Stimulated activated CD8-positive, alpha-beta memory T cell treated with anti-CD3 and anti-CD28 coated beads, Interleukin-4, amount 100 ng/mL, for 1 hour (primary cell): ENCODE data around the gene HINFP.

Source experiments
- DNase-seq, 2 donors: peaks; one replicate each; pipeline ENCODE4 v3.0.0-alpha.2; 2020; ENCODE audit warnings: low read depth in 2 of 2, low spot score in 1 of 2

The HINFP gene, protein sequence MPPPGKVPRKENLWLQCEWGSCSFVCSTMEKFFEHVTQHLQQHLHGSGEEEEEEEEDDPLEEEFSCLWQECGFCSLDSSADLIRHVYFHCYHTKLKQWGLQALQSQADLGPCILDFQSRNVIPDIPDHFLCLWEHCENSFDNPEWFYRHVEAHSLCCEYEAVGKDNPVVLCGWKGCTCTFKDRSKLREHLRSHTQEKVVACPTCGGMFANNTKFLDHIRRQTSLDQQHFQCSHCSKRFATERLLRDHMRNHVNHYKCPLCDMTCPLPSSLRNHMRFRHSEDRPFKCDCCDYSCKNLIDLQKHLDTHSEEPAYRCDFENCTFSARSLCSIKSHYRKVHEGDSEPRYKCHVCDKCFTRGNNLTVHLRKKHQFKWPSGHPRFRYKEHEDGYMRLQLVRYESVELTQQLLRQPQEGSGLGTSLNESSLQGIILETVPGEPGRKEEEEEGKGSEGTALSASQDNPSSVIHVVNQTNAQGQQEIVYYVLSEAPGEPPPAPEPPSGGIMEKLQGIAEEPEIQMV

DNA sequence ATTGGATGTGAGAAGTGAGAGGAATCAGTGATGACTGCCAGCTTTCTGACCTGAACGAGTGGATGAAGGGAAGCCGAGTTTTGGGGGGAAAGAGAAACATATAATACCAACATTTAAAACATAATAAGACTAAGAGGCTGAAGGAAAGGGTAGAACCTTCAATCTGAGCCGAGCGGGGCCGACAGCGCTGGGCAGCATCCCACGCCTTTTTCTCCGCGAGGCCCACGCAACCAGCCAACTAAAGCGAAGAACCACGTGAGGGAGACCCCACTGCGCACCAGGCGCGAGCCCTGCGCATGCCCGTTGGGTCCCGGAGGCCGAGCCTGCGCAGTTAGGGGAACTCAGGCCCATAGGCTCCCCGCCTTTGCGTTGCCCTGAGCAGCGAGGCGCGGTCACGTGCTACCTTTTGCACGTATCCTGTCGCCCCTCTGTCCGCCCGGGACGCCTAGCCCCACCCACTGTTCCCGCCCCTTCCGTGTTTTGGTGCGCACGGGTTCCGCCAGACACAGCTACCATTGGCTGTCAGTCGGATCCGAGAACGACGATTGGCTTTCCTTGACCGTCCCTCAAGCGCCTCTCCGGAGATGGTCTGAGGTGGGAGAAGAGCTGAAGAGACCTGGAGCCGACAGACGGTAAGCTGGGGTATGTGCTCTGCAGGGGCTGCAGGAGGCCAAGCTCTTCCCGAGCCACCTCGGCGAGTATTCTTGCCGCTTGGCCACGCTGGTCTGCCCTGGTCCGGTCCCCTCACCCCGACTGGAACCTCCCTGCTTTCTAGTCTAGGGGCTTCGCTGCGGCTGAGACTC lies at the start of gene HINFP:
HINFP (plus strand) TSS at position 573 of the 803 bp plus-strand sequence. CDS start 5,365 bp downstream, outside the sequence.
- DNase-seq: peak; percentile 99 to 100

DNA sequence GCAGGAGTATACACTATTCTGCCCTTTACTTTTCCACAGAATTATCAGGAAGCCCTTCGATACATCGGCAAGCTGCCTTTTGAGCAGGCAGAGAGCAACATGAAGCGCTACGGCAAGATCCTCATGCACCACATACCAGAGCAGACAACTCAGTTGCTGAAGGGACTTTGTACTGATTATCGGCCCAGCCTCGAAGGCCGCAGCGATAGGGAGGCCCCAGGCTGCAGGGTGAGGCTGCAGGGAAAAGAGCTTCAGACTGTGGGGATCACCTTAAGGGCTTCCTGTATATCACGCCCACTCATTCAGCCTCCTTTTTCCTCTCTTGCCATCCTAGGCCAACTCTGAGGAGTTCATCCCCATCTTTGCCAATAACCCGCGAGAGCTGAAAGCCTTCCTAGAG lies 43.5 kb upstream of the HINFP start:
- no peak for DNase-seq

DNA sequence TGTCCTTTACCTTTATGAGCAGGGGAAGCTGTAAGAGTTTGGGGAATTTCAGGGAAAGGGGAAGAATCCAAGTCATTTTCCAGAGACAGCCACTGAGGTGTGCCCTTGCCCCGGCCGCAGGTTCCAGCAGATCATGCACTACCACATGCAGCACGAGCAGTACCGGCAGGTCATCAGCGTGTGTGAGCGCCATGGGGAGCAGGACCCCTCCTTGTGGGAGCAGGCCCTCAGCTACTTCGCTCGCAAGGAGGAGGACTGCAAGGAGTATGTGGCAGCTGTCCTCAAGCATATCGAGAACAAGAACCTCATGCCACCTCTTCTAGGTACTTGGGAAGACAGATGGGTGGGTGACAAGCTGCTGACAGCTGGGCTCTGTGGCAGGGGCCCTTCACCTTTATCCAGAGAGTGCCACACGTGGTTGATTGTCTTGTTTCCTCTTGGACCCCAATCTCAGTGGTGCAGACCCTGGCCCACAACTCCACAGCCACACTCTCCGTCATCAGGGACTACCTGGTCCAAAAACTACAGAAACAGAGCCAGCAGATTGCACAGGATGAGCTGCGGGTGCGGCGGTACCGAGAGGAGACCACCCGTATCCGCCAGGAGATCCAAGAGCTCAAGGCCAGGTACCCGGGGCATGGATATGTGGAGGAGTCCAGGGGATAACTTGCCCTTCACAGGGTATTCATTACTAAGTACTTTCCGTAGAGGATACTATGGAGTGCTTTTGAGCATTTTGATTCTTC lies 42.5 kb upstream of the HINFP start:
- DNase-seq: no peak

DNA sequence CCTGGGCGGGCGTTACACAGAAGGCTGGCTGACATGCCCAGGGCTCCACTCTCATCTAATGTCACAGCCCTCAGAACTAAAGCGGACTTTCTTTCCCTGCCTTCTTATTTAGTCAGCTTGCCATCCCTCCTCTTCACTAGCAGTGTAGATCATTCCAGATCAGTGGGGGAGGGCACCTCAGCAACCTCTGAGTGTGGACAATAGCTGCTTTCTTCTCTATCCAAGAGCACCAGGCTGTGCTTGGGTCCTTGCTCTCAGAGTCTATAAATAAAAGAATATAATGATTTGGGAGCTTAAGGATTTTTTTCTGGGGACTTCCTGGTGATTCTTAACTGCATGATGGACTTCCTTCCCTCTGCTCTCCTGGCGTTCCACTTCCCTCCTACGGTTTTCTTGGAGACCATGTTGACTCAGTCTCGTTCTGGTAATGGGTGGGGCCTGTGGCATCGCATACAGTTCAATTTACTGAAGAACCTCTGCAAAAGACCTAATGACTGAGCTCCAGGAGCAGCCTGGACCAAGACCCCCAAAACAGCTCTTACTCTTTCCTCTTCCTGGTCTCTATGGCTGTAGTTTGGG lies 39.6 kb upstream of the HINFP start:
- DNase-seq: no peak

DNA sequence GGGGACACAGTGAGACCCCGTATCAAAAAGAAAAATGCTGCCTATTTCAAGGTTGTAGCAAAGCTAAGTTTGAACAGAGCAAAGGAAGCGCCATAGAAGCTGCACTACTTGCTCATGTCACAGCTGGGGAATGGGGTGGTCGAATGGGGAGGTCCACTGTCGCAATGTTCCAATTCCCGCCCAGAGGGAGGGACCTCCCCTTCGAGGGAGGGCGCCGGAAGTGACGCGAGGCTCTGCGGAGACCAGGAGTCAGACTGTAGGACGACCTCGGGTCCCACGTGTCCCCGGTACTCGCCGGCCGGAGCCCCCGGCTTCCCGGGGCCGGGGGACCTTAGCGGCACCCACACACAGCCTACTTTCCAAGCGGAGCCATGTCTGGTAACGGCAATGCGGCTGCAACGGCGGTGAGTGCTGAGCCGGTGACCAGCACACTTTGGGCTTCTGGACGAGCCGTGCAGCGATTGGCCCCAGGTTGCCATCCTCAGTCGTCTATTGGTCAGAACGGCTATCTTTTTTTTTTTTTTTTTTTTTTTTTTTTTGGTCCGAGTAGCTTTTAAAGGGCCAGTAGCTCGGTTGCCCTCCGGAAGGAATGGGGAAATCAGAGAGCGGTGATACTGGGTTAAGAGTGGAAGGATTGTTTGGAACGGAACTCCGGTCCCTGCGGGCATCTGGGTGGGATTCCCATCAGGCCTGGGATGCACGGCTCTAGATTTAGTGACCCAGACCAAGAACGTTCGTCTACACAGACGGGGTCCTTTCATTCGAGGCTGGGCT lies 36.5 kb upstream of the HINFP start, which contains the start of gene HMBS:
HMBS (plus strand) TSS at position 219 of the 774 bp plus-strand sequence; CDS start at position 372, 153 bp downstream.
- peak; percentile 69 to 79 for DNase-seq

DNA sequence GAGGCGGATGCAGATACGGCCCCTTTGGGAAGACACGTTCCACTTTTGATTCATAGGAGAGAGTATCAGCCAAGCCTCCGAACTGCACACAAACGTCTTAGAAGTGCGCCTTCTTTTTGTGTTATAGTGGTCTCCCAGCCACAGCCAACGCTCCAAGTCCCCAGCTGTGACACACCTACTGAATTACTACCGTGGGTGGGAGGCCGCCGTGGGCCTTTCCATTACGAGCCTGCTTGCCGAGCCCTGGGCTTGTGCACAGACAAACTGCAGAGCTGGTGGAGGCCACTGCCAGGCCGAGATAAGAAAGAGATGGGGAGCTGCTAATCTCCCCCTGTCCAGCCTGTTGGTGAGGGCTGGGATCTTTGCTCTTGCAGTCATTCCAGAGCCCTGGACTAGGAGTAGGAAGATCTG lies 35.9 kb upstream of the HINFP start:
- DNase-seq: no peak

DNA sequence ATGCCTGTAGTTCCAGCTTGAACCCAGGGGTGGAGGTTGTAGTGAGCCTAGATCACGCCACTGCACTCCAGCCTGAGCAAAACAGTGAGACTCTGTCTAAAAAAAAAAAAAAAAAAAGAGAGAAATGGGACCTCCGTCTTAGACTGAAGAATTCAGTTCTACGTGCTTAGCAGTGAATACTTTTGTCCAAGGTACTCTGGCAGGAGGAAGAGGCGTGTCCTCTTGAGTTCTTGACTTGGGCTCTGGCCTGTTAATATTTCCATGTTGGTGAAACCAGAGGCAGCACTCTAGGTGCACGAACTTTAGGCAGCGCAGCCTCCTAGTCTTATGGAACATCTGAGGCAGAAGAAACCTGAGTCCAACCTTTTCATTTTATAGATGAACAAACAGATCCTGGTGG lies 34.3 kb upstream of the HINFP start:
- no peak for DNase-seq

DNA sequence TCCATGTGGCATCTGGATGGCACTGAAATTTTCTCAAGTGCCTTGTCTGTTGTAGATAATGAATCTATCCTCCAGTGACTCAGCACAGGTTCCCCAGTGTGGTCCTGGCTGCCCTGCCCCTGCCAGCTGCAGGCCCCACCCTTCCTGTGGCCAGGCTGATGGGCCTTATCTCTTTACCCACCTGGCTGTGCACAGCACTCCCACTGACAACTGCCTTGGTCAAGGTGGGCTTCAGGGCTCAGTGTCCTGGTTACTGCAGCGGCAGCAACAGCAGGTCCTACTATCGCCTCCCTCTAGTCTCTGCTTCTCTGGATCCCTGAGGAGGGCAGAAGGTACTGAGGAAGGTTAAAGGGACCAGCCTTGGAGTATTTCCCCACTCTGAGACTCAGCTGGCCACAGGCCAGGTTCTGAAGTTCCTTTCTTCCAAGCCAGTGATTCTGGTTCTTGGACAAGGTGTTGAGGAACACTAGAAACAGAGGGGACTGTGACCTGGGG lies 33.6 kb upstream of the HINFP start:
- no peak for DNase-seq

DNA sequence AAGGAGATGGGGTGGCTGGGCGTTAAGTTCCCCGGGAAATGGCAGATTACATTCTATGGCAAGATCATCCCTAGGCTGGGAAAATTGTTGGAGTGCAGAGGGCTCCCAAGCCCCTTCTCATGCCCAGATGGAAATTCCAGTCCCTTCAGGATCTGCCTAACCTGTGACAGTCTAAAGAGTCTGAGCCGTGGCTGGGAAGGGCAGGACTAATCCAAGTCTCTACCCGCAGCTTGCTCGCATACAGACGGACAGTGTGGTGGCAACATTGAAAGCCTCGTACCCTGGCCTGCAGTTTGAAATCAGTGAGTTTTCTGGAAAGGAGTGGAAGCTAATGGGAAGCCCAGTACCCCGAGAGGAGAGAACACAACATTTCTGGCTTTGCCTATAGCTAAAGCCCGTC lies 33.0 kb upstream of the HINFP start:
- DNase-seq: no peak

DNA sequence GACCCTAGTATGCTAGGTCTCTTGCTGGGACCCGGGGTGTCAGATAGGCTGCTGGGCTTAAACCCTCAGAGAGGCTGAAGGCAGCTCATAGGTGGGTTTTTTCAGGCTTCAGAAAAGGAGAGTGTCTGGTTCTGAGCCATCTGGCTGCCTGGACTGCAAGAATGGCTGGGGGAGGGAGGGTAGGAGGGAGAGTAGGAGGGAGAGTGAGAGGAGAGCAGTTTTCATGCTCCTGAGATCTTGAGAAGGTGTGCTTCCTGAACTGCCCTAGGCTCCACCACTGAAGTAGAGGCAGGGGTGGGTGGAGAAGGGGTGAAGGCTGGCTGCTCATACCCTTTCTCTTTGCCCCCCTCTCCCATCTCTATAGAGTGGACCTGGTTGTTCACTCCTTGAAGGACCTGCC lies 32.1 kb upstream of the HINFP start:
- no peak for DNase-seq

DNA sequence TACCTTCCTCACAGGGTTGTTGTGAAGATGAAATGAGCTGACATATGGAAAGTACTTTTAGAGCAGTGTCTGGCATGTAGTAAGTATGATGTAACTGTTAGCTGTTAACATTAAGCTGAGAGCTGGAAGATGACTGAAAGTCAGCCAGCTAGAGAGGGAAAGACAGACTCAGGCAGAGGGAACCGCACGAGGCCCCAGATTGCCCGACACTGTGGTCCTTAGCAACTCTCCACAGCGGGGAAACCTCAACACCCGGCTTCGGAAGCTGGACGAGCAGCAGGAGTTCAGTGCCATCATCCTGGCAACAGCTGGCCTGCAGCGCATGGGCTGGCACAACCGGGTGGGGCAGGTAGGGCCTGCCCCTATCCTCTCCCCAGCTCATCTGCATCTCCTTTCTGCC lies 30.2 kb upstream of the HINFP start:
- no peak for DNase-seq

DNA sequence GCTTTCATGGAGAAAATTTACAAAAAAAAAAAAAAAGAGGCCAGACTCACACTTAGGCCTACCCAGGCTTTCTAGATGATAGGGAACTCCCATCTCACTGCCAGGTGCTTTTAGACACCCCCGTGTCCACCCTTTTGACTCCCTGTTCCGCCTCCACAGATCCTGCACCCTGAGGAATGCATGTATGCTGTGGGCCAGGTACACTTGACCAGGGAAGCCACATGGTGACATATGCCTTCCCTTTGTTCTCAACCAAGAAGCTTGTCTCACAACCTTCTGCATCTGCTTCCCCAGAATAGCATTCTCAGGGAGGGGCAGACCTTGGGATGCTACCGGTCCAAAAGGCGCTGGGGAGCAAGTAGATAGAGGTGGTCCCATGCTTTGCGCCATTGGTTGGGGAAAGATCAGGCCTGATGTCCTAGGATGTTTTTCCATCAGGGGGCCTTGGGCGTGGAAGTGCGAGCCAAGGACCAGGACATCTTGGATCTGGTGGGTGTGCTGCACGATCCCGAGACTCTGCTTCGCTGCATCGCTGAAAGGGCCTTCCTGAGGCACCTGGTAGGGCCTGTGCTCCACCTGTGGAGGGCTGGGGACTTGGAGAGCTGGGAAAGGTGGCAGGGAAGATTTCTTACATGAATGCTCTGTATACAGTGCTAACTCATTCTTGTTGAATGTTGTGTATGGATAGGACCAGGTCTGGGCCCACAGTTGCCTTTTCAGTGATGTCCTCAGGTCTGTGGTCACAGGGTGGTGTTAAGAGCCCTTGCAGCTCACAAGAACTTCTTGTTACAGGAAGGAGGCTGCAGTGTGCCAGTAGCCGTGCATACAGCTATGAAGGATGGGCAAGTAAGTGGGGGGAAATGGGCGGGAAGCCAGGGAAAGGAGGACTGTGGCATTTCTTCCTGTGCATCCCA lies 29.2 kb upstream of the HINFP start:
- DNase-seq: no peak

DNA sequence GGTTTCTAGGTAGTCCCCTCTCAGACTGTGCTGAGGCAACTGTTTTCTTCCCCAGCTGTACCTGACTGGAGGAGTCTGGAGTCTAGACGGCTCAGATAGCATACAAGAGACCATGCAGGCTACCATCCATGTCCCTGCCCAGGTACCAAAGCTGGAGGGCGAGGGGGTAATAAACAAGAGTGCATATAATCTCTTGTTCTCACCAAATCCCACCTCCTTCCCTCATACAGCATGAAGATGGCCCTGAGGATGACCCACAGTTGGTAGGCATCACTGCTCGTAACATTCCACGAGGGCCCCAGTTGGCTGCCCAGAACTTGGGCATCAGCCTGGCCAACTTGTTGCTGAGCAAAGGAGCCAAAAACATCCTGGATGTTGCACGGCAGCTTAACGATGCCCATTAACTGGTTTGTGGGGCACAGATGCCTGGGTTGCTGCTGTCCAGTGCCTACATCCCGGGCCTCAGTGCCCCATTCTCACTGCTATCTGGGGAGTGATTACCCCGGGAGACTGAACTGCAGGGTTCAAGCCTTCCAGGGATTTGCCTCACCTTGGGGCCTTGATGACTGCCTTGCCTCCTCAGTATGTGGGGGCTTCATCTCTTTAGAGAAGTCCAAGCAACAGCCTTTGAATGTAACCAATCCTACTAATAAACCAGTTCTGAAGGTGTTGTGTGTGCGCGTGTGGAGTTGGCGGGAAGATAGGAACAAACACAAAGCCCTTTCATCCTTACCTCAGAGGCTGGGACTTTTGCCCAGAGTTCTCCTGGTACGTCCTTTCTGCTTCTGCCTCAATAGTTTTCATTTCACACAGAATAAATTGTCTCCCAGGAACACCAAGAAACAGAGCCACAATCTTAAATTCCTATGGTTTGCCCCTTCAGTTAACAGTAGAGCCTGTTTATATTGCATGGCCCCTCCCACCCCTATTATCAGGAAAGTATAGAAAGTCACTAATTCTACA lies 28.2 kb upstream of the HINFP start:
- DNase-seq: no peak

DNA sequence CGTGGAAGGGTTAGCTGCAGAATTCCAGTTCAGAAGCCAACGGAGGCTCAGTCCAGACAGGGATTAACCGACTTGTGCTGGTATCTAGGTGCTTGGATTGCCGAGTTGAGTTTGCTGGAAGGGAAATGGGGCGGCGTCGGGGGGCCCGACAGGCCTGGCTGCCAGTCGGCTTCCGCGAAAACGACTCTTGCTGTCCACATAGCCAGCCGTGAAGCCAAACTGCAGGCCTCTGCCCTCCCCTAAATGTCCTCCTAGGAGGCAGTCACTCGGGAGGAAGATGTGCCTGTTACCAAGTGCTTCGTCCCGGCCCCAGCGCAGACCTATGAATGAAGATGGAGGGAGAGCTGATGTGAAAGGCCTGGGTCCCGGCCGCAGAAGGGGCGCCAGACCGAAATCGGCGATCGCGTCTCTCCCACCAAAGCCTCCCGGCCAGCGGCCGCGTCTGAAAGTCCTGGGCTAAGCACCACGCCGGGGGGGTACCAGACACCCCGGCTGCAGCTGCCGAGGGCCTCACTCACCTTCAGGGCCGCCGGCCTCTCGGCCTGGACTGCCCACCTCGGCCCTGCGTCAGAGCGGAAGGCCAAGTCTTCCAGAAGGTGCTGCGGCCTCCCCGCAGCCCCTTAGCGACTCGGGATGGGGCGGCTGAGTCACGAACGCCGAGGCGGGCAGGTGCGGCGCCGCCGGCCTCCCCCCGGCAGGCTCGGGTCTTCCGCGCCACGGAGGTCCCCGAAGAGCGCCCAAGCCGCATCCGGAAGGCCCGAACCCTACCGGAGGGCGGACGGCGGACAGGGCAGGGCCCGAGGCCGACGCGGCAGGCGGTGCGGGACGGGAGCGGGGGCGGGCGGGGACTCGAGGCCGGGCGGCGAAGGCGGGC lies 27.2 kb upstream of the HINFP start:
- peak in 1 of 2 donors; percentile 29 for DNase-seq

DNA sequence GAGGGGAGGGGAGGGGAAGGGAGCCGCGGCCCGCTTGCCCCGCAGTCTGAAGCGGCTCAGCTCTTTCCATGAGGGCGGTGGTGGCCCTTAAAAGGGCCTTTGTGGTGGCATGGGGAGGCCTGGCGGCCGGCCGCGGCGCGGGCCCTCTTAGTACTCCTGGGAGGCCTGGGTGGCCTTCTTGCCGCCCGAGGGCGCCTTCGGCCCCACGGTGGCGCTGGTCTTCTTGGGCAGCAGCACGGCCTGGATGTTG lies 26.6 kb upstream of the HINFP start:
- DNase-seq: peak in 1 of 2 donors; percentile 46

DNA sequence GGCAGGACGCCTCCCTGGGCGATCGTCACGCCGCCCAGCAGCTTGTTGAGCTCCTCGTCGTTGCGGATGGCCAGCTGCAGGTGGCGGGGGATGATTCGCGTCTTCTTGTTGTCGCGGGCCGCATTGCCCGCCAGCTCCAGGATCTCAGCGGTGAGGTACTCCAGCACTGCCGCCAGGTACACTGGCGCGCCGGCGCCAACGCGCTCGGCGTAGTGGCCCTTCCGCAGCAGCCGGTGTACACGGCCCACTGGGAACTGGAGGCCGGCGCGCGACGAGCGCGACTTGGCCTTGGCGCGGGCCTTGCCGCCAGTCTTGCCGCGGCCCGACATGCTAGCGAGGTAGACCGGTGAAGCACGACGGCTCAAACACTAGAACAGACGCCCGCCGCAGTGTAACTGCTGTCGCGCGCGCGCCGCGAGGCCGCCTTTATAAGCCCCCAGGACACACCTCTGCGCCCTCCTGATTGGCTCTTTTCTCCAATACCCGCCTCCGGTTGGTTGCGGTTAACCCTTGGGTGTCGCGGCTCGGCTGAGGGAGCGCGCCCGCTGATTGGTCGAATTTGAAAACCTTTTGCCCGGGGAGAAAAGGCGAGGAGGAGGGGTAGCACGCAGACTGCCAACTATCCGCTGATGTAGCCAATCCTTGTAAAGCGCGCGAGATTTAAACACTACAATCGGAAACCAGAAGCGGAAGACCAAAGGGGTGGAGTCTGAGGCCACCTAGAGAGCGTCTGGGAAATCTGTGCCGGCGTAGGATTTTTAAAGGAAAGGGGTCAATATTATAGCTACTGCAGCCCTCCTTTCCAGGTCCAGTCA lies 26.1 kb upstream of the HINFP start:
- peak; percentile 96 to 98 for DNase-seq
